HepG2 (cell line): ENCODE results near the gene TMC8. TPM values are rescaled to one million over a fixed set of nuclear protein-coding genes. Genes with fewer than 3 reads are reported as not detected.

Experiments
- CBX2 ChIP-seq, 2 experiments: fragments of 200-600 bp in 1 of 2; sonication (generic); formaldehyde crosslinking in 1 of 2; IDR thresholded peaks; 2 replicates each; pipeline versions ENCODE4 v1.7.0 to v1.8.1; 2018 to 2022; ENCODE audit warnings: low read depth in 2 of 2, low read length in 1 of 2, mild to moderate bottlenecking in 1 of 2, missing genetic modification reagents in 1 of 2
- GABPB1 ChIP-seq: IDR thresholded peaks from 2 replicates; pipeline ENCODE4 v1.6.1; 2016; ENCODE audit warnings: mild to moderate bottlenecking, missing genetic modification reagents, moderate library complexity, missing compliant biosample characterization
- HCFC1 ChIP-seq: fragments of 150-350 bp; IDR thresholded peaks from 2 replicates; pipeline ENCODE4 v1.6.1; 2014; ENCODE audit warnings: low read depth, low read length
- KAT8 ChIP-seq: IDR thresholded peaks from 2 replicates; pipeline ENCODE4 v1.6.1; 2016; ENCODE audit warnings: missing genetic modification reagents, missing compliant biosample characterization
- KLF15 ChIP-seq: sonication (generic); formaldehyde crosslinking; IDR thresholded peaks from 2 replicates; pipeline ENCODE4 v1.8.1; 2023; ENCODE audit warnings: borderline replicate concordance, mild to moderate bottlenecking, inconsistent platforms, missing genetic modification reagents, mixed read lengths
- MEIS1 ChIP-seq: sonication (generic); formaldehyde crosslinking; IDR thresholded peaks from 2 replicates; pipeline ENCODE4 v1.9.0; 2021; ENCODE audit warnings: mild to moderate bottlenecking, missing genetic modification reagents, moderate library complexity, borderline replicate concordance
- MYC ChIP-seq: sonication (generic); formaldehyde crosslinking; IDR thresholded peaks from 2 replicates; pipeline ENCODE4 v1.9.0; 2021; ENCODE audit warnings: missing genetic modification reagents, borderline replicate concordance
- SPEN ChIP-seq: sonication (generic); formaldehyde crosslinking; IDR thresholded peaks from 2 replicates; pipeline ENCODE4 v1.5.1; 2020; ENCODE audit warnings: low read depth, mild to moderate bottlenecking, missing genetic modification reagents
- SRSF4 ChIP-seq: fragments of 200-400 bp; formaldehyde crosslinking; IDR thresholded peaks from one replicate; pipeline ENCODE4 v1.6.1; 2018; ENCODE audit warnings: mild to moderate bottlenecking, low read depth, low read length, moderate library complexity; ENCODE audit not compliant: poor library complexity, severe bottlenecking
- TRAFD1 ChIP-seq: sonication (generic); formaldehyde crosslinking; IDR thresholded peaks from 2 replicates; pipeline ENCODE4 v1.5.1; 2020; ENCODE audit warnings: missing genetic modification reagents, mild to moderate bottlenecking, borderline replicate concordance
- ZBED4 ChIP-seq: sonication (generic); formaldehyde crosslinking; IDR thresholded peaks from 2 replicates; pipeline ENCODE4 v1.4.0; 2020; ENCODE audit warnings: missing genetic modification reagents, borderline replicate concordance
- ZBTB44 ChIP-seq: sonication (generic); formaldehyde crosslinking; IDR thresholded peaks from 2 replicates; pipeline ENCODE4 v1.4.0; 2020; ENCODE audit warnings: missing genetic modification reagents
- ZFP36L2 ChIP-seq: sonication (generic); formaldehyde crosslinking; IDR thresholded peaks from 2 replicates; pipeline ENCODE4 v1.4.0; 2020; ENCODE audit warnings: missing genetic modification reagents
- ZFX ChIP-seq: sonication (generic); formaldehyde crosslinking; IDR thresholded peaks from 2 replicates; pipeline ENCODE4 v1.4.0; 2020; ENCODE audit warnings: mild to moderate bottlenecking, low read depth, missing genetic modification reagents, moderate library complexity
- ZNF124 ChIP-seq: sonication (generic); formaldehyde crosslinking; IDR thresholded peaks from 2 replicates; pipeline ENCODE4 v1.4.0; 2020; ENCODE audit warnings: missing genetic modification reagents
- ZNF331 ChIP-seq: sonication (generic); formaldehyde crosslinking; IDR thresholded peaks from 2 replicates; pipeline ENCODE4 v1.4.0; 2020; ENCODE audit warnings: missing genetic modification reagents
- ZNF335 ChIP-seq: sonication (generic); formaldehyde crosslinking; IDR thresholded peaks from 2 replicates; pipeline ENCODE4 v1.4.0; 2020; ENCODE audit warnings: missing genetic modification reagents
- ZNF501 ChIP-seq: sonication (generic); formaldehyde crosslinking; IDR thresholded peaks from 2 replicates; pipeline ENCODE4 v1.5.1; 2020; ENCODE audit warnings: mild to moderate bottlenecking, moderate library complexity, missing genetic modification reagents
- ZNF781 ChIP-seq: sonication (generic); formaldehyde crosslinking; IDR thresholded peaks from 2 replicates; pipeline ENCODE4 v1.5.1; 2020; ENCODE audit warnings: borderline replicate concordance, mild to moderate bottlenecking, missing genetic modification reagents; ENCODE audit errors: not compliant biosample characterization
- ZSCAN31 ChIP-seq: sonication (generic); formaldehyde crosslinking; IDR thresholded peaks from 2 replicates; pipeline ENCODE4 v1.5.0; 2020; ENCODE audit warnings: low read depth, mild to moderate bottlenecking, missing genetic modification reagents
- polyA plus RNA-seq, 8 experiments: library from polyadenylated mRNA; depleted of rRNA in 3 of 8; stranded (reverse) in 7 of 8; unstranded in 1 of 8; fragments of >200 nt; fragmentation: Illumina TruSeq in 4 of 8; extraction: Trizol in 4 of 8; gene quantifications; 2 replicates each; pipeline versions ENCODE4 v1.2.1 to v1.2.3, GENCODE V29; 2011 to 2016; ENCODE audit warnings: low read depth in 4 of 8, missing spikeins in 1 of 8, mixed read lengths in 1 of 8; ENCODE audit not compliant: insufficient read depth in 1 of 8
- total RNA-seq, 5 experiments: library from RNA; depleted of rRNA; stranded (reverse); fragments of >200 nt; fragmentation: Illumina TruSeq; extraction: Trizol; gene quantifications; 2 replicates each; pipeline ENCODE4 v1.2.3, GENCODE V29; 2016; ENCODE audit warnings: low read depth in 1 of 5

The TMC8 gene
- total and polyA plus RNA-seq, 2 of the 13 experiments (the other 11 are each of a cell fraction or from before 2014, with no cell fraction given), result 0.53 to 7.8 TPM

- no peak for TF ChIP-seq ZBTB44 (CRISPR knock-in tag)
- TF ChIP-seq ZNF124 (CRISPR knock-in tag), result 0 out of 2 replicates have a peak, but pooled peaks have one; percentile 6
- peak; percentile 61; the same call in 1 of the 2 replicates for TF ChIP-seq SPEN (CRISPR knock-in tag)
- TF ChIP-seq ZNF781 (CRISPR knock-in tag), result no peak
- no peak for TF ChIP-seq HCFC1
- peak; percentile 18; the same call in 1 of the 2 replicates for TF ChIP-seq ZFX (CRISPR knock-in tag)
- peak; percentile 34; the same call in 1 of the 2 replicates for TF ChIP-seq MEIS1 (CRISPR knock-in tag)
- TF ChIP-seq GABPB1 (CRISPR knock-in tag), result peak; percentile 63; the same call in 1 of the 2 replicates
- TF ChIP-seq ZSCAN31 (CRISPR knock-in tag), result 0 out of 2 replicates have a peak, but pooled peaks have one; percentile 28
- peak; percentile 14; the same call in 1 of the 2 replicates for TF ChIP-seq ZNF335 (CRISPR knock-in tag)
- TF ChIP-seq CBX2 (IDR thresholded peaks at IDR 0.05; ENCODE audit: low read depth, low read length), result no peak
- peak; percentile 85 for TF ChIP-seq CBX2 (CRISPR knock-in tag; IDR thresholded peaks at IDR 0.05; ENCODE audit: low read depth)
- TF ChIP-seq ZNF501 (CRISPR knock-in tag), result peak; percentile 83; the same call in 1 of the 2 replicates
- TF ChIP-seq TRAFD1 (CRISPR knock-in tag), result peak; percentile 28; the same call in 1 of the 2 replicates
- no peak for TF ChIP-seq ZFP36L2 (CRISPR knock-in tag)
- 0 out of 2 replicates have a peak, but pooled peaks have one; percentile 10 for TF ChIP-seq ZNF331 (CRISPR knock-in tag)
- TF ChIP-seq MYC (CRISPR knock-in tag), result peak; percentile 40; the same call in 1 of the 2 replicates
- TF ChIP-seq KLF15 (CRISPR knock-in tag), result no peak
- TF ChIP-seq SRSF4, result no peak
- TF ChIP-seq ZBED4 (CRISPR knock-in tag), result peak; percentile 49; the same call in 1 of the 2 replicates
- TF ChIP-seq KAT8 (CRISPR knock-in tag), result no peak
Observed at GRCh38 chr17:78140169-78141051, 9.8 kb downstream of the TMC8 start (continued).
